NOMO-1 treated with DMSO at 0.1 percent for 48 hours (cell line): ENCODE results near the gene ITLN2.
"Not testable (repeated sequence)": the region's sequence is repeated elsewhere in the genome, so short reads cannot be mapped to it uniquely, and the experiment has no call there.

ENCODE experiments used
- DNase-seq: peaks from one replicate; lab custom pipeline; 2025; ENCODE audit not compliant: unreplicated experiment; lab: John Stamatoyannopoulos, UW

The ITLN2 gene

GRCh38 chr1:160956966-160957365, 2.4 kb upstream of the ITLN2 start:
- no peak for DNase-seq

GRCh38 chr1:160953030-160953429, 1.6 kb downstream of the ITLN2 start:
- no peak for DNase-seq

- DNase-seq: no peak
These were observed 2.5 kb downstream of the ITLN2 start for GRCh38 chr1:160952129-160952510.

- peak; percentile 58 for DNase-seq
These were observed 3.0 kb downstream of the ITLN2 start for GRCh38 chr1:160951443-160952128.

GRCh38 chr1:160950657-160951056, 4.0 kb downstream of the ITLN2 start:
- no peak for DNase-seq

GRCh38 chr1:160949881-160950280, 4.7 kb downstream of the ITLN2 start:
- no peak for DNase-seq

- DNase-seq: not testable (repeated sequence)
These were observed 5.3 kb downstream of the ITLN2 start for GRCh38 chr1:160949216-160949880.

- DNase-seq: not testable (repeated sequence)
These were observed 7.3 kb downstream of the ITLN2 start for GRCh38 chr1:160947174-160947759.

- DNase-seq: not testable (repeated sequence)
These were observed 8.7 kb downstream of the ITLN2 start for GRCh38 chr1:160945881-160946280.

GRCh38 chr1:160945079-160945478, 9.5 kb downstream of the ITLN2 start:
- no peak for DNase-seq

- no peak for DNase-seq
These were observed 11.7 kb downstream of the ITLN2 start for GRCh38 chr1:160942926-160943325.

- not testable (repeated sequence) for DNase-seq
These were observed 17.9 kb downstream of the ITLN2 start for GRCh38 chr1:160936666-160937065.

GRCh38 chr1:160935527-160936258, 18.9 kb downstream of the ITLN2 start:
- DNase-seq: peak; percentile 56

- not testable (repeated sequence) for DNase-seq
These were observed 21.3 kb downstream of the ITLN2 start for GRCh38 chr1:160933305-160933704.

- DNase-seq: no peak
These were observed 28.9 kb downstream of the ITLN2 start for GRCh38 chr1:160925652-160926244.

GRCh38 chr1:160924791-160925651, 29.6 kb downstream of the ITLN2 start:
- no peak for DNase-seq

GRCh38 chr1:160916666-160917065, 37.9 kb downstream of the ITLN2 start:
- DNase-seq: no peak

GRCh38 chr1:160913229-160913628, 41.4 kb downstream of the ITLN2 start:
- DNase-seq: not testable (repeated sequence)

GRCh38 chr1:160911925-160912324, 42.7 kb downstream of the ITLN2 start:
- no peak for DNase-seq

- no peak for DNase-seq
These were observed 43.2 kb downstream of the ITLN2 start for GRCh38 chr1:160911441-160911840.
